Nephron progenitor cell (in vitro differentiated cells): Measurements from ENCODE around the gene PCYT2.
A peak's percentile ranks its signal among the peaks of the same experiment; 100 is the strongest.

Source experiments
- DNase-seq: peaks from one replicate; pipeline ENCODE4 v3.0.0; 2021
- H3K27ac Mint-ChIP-seq: 2 replicates; pipeline ENCODE4 v1.8.0; 2021; ENCODE audit warnings: mild to moderate bottlenecking, moderate library complexity, mixed read lengths
- H3K27me3 Mint-ChIP-seq: 2 replicates; pipeline ENCODE4 v1.8.0; 2021; ENCODE audit warnings: mild to moderate bottlenecking, low read depth, mixed read lengths; ENCODE audit not compliant: poor library complexity
- H3K36me3 Mint-ChIP-seq: 2 replicates; pipeline ENCODE4 v1.8.0; 2021; ENCODE audit warnings: low read depth, mixed read lengths
- H3K4me1 Mint-ChIP-seq: 2 replicates; pipeline ENCODE4 v1.8.0; 2021; ENCODE audit warnings: mixed read lengths
- H3K4me3 Mint-ChIP-seq: 2 replicates; pipeline ENCODE4 v1.8.0; 2021; ENCODE audit warnings: mild to moderate bottlenecking, moderate library complexity, mixed read lengths
- H3K9me3 Mint-ChIP-seq: 2 replicates; pipeline ENCODE4 v1.8.0; 2021; ENCODE audit warnings: mild to moderate bottlenecking, moderate library complexity, mixed read lengths
- CTCF ChIP-seq: fragments of 200-600 bp; sonication (generic); IDR thresholded peaks from 2 replicates; pipeline ENCODE4 v1.5.0; 2021; ENCODE audit warnings: antibody characterized with exemption

PCYT2 gene

GRCh38 chr17:81939218-81939617 lies 28.0 kb upstream of the PCYT2 start:
- Mint-ChIP-seq H3K36me3 (no peaks in the 10 kb centered on the region), H3K4me1 (peaks cover 59% of the 10 kb centered on the region), H3K4me3 (peak overlapping the region; percentile 11), H3K9me3 (no peaks in the 10 kb centered on the region), H3K27ac (no peak overlapping the region), H3K27me3 (no peaks in the 10 kb centered on the region)
- TF ChIP-seq CTCF = no peak
- no peak for DNase-seq

DNA sequence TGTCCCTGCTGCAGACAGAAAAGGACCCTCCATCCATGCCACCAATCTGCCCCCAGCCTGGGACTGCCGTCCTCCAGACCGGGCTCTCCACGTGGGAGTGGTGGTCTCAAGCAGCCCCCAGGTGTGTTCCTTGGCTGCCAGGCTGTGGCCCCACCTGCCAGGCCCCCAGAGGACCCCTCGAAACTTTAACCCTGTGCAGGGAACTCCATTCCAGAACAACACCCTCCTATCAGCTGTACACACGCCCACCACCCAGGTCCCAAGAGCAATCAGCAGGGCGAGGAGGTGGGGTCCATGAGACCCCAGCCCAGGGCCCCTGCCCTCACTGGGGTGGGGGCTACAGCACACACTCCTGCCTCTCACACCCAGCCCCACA lies 24.5 kb upstream of the PCYT2 start:
- H3K9me3 Mint-ChIP-seq = no peaks in the 10 kb centered on the region
- DNase-seq = no peak
- H3K4me1 Mint-ChIP-seq = peaks cover 44% of the 10 kb centered on the region
- no peaks in the 10 kb centered on the region for H3K36me3 Mint-ChIP-seq
- TF ChIP-seq CTCF = no peak
- H3K4me3 Mint-ChIP-seq = peak overlapping the region; percentile 84
- no peaks in the 10 kb centered on the region for H3K27me3 Mint-ChIP-seq
- H3K27ac Mint-ChIP-seq = no peak overlapping the region

DNA sequence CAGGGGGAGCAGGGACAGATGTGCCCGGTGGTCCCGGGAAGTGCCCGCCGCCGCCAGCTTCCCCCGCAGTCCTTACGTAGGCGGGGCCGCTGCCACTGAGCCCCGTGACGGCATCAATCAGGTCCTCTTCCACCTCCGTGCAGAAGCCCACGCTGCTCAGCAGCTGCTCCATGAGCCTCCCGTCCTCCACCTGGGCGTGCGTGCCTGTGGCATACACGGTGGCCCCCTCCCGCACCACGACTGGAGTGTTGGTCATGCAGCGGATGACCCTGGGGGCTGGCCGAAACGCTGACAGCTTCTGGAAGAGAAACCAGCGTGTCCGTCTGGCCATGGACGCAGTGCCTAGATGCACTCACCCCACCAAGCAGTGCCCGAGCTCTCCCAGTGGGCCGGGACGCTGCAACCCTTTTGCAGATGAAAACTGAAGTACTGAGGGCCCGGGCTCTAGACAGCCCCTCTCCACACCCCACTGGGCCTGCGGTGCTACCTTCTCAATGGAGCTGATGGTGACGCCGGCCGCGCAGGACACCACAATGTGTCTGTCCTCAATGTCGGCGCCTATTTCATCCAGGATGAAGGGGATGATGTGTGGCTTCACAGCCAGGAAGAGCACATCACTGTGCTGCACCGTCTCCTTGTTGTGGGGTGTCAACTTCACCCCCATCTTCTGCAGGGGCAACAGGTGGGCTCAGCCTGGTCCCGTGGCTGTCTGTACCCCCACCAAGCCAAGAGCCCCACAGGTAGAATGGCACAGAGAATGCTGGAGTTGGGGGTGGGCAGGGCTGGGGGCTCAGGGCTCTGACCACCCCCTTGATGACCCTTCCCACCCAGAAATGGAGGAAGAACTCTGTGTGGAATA lies 23.9 kb upstream of the PCYT2 start:
- H3K4me3 Mint-ChIP-seq = no peak overlapping the region
- DNase-seq = no peak

DNA sequence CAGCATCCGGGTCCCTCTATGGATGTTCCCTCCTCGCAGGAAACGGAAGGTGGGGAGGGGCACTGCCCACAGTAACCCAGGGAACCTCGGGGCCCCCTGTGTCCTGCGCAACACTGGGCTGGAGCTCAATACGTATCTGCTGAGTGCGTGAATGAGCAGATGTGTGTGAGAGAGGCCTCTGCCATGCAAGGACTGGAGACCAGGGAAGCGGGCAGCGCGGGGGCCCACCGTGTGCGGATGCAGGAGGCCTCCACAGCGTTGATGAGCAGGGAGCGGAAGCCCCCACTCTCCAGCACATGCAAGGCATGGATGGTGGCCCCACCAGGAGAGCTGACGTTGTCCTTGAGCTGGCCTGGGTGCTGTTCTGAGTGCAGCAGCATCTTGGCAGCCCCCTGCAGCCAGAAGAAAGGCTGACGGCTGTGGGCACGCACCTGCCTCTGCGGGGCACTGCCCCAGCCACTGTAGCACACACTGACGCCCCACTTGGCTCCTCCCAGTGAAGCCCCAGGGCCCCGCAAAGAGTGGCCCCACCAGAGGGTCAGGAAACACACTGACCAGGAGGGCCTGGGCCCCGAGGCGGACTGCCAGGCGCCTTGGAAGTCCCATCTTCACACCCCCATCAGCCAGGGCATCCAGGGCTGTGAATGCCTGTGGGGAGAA lies 23.0 kb upstream of the PCYT2 start:
- no peak overlapping the region for H3K4me3 Mint-ChIP-seq
- no peaks in the 10 kb centered on the region for H3K36me3 Mint-ChIP-seq
- no peak for DNase-seq
- no peak for TF ChIP-seq CTCF
- peaks cover 40% of the 10 kb centered on the region for H3K4me1 Mint-ChIP-seq
- peak overlapping the region; percentile 46 for H3K27ac Mint-ChIP-seq
- no peaks in the 10 kb centered on the region for H3K9me3 Mint-ChIP-seq
- no peaks in the 10 kb centered on the region for H3K27me3 Mint-ChIP-seq

More for the DNA sequence above, 23.9 kb upstream of the PCYT2 start:
- no peaks in the 10 kb centered on the region for H3K36me3 Mint-ChIP-seq
- H3K4me1 Mint-ChIP-seq = peaks cover 38% of the 10 kb centered on the region
- no peak overlapping the region for H3K27ac Mint-ChIP-seq
- H3K27me3 Mint-ChIP-seq = no peaks in the 10 kb centered on the region
- TF ChIP-seq CTCF = no peak
- H3K9me3 Mint-ChIP-seq = no peaks in the 10 kb centered on the region

DNA sequence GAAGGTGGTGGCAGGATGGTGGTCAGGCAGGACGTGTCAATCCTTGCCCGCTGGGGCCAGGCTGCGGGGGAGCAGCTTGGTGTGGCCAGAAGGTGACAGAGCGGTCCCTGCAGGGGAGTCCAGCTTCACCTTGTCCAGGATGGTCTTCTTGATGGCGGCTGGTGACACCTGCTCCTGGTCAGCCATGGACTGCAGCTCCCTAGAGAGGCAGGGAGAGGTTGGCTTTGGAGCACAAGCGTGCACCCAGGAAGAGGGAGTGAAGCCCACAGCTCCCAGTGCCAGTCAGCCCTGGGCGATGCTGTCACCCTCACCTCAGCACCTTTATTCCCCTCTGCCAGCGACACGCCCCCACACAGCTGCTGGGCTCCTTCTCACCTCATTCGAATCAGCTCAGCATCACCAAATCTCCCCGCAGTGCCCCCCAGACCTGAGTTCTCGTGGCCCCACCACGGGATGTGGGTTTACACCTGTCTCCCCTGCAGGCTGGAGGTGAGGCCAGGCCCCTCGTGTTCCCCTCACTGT lies 22.0 kb upstream of the PCYT2 start:
- H3K4me1 Mint-ChIP-seq = peaks cover 34% of the 10 kb centered on the region
- no peak for DNase-seq
- peak overlapping the region; percentile 39 for H3K27ac Mint-ChIP-seq
- H3K27me3 Mint-ChIP-seq = no peaks in the 10 kb centered on the region
- no peak overlapping the region for H3K4me3 Mint-ChIP-seq
- no peak for TF ChIP-seq CTCF
- H3K36me3 Mint-ChIP-seq = no peaks in the 10 kb centered on the region
- H3K9me3 Mint-ChIP-seq = no peaks in the 10 kb centered on the region
